ENCODE results near the gene CLINT1. TPM values are rescaled to one million over a fixed set of nuclear protein-coding genes. Genes with fewer than 3 reads are reported as not detected.
A peak's percentile ranks its signal among the peaks of the same experiment; 100 is the strongest.

CLINT1 gene
- total and polyA plus RNA-seq, 9 of the 15 experiments (the other 6 are each of a cell fraction or from before 2014, with no cell fraction given), result 23.6 to 125 (median 71.4) TPM

DNA sequence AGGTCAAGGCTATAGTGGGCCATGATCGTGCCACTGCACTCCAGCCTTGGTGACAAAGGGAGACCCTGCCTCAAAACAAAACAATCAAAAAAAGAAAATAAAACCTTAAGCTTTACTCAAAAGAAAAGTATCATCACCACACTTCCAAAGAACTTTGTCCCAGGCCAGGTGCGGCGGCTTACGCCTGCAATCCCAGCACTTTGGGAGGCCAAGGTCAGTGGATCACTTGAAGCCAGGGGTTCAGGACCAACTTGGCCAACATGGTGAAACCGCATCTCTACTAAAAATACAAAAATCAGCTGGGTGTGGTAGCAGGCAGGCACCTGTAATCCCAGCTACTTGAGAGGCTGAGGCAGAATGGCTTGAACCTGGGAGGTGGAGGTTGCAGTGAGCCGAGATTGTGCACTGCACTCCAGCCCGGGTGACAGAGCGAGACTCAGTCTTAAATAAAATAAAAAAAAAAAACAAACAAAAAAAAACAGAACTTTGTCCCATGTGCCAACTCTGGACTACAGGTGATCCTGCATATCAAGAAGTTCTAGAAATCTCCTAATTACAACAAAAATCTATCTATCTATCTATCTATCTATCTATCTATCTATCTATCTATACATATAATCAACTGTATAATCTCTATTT, 19.7 kb downstream of the CLINT1 start:
- H3K27ac ChIP-seq (ENCODE audit: extremely low read depth, low read depth, low read length), result no peak overlapping the region
- in situ Hi-C loops (cut with MboI) (no loop called here), intact Hi-C loops (cut with micrococcal nuclease) (no loop called here)
- TF ChIP-seq HNRNPUL1 (IDR thresholded peaks at IDR 0.05; ENCODE audit: low read length) (no peak), COPS2 (conservative IDR thresholded peaks at IDR 0.05) (no peak)
- DNase-seq (ENCODE audit: extremely low read depth in 1 of 4, low spot score in 3 of 4) (no peak), ATAC-seq (no peak), FAIRE-seq (no peak)
- H3K4me2 ChIP-seq (ENCODE audit: insufficient read depth, low read length), result no peak overlapping the region
- no peak overlapping the region for H3K4me3 ChIP-seq
- H3K79me2 ChIP-seq (ENCODE audit: control insufficient read depth, insufficient read depth, low read length), result peaks cover 83% of the 10 kb centered on the region
- H3K4me1 ChIP-seq (replicated peaks in 1 of 2; ENCODE audit: control insufficient read depth in 2 of 2, insufficient read depth in 2 of 2, low read length in 2 of 2), result peaks cover 0 to 8% of the 10 kb centered on the region in 2 experiments; a peak in 2 of 5 replicates
- POLR2A ChIA-PET, result no interaction called here
- peaks cover 10% of the 10 kb centered on the region; the same call in 1 of the 2 replicates for H4K20me1 ChIP-seq (replicated peaks; ENCODE audit: control insufficient read depth, insufficient read depth, low read length)
- H3K9me1 ChIP-seq (ENCODE audit: control insufficient read depth, insufficient read depth, low read length), result no peaks in the 10 kb centered on the region
- H3K36me3 ChIP-seq (ENCODE audit: control insufficient read depth, insufficient read depth, low read length), result peaks cover 17% of the 10 kb centered on the region; the same call in 1 of the 3 replicates
- H3K9ac ChIP-seq (ENCODE audit: insufficient read depth in 1 of 2, low read depth in 2 of 2, low read length in 2 of 2), result no peak overlapping the region; a peak in 1 of 4 replicates
- no TSS peak for BruUV-seq (replicated peaks)
- CTCF ChIA-PET (ENCODE audit: low intra/inter-chr PET ratio), result no interaction called here
- WGBS (ENCODE audit: insufficient coverage, low coverage, missing lambda C conversion rate), result 74% methylated on average over 8 of the region's 8 CpGs
- no peak overlapping the region for H2AFZ ChIP-seq (ENCODE audit: low read depth, low read length)
- no peaks in the 10 kb centered on the region for H3K9me3 ChIP-seq (replicated peaks; ENCODE audit: control insufficient read depth, insufficient read depth, low read depth, low read length)
- H3K27me3 ChIP-seq (ENCODE audit: control insufficient read depth in 2 of 2, insufficient read depth in 2 of 2, low read length in 2 of 2), result no peaks in the 10 kb centered on the region

DNA sequence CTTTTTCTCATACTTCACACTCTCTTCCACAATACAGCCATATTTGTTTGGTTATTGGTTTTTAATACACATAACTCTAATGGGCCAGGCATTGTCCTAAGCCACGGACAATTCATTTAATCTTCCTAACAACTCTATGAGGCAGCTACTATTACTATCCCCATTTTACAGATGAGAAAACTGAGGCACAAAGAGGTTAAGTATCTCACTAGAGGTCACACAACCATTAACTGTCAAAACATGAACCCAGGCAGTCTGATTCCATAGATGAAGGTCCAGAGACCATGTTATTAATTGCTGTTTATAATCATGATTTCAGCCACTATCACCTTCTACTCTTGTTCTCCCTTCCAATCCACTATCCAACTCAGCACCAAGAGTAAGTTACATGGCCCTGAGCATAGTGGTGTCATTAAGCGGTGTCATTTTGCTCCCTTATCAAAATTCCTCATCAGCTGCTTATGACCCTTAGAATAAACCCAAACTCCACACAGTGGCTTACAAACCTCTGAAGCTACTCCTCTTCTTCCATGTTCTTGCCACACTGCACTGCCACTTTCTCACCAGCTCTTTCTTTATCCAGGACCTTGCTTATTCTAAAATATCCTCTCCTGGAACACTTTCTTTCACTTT, 22.7 kb downstream of the CLINT1 start:
- Histone ChIP-seq H3K36me3 (ENCODE audit: control insufficient read depth, insufficient read depth, low read length) (peaks cover 14% of the 10 kb centered on the region; the same call in 2 of the 3 replicates), H3K4me2 (ENCODE audit: insufficient read depth, low read length) (no peak overlapping the region), H3K9me3 (replicated peaks; ENCODE audit: control insufficient read depth, insufficient read depth, low read depth, low read length) (no peaks in the 10 kb centered on the region), H3K27me3 (ENCODE audit: control insufficient read depth in 2 of 2, insufficient read depth in 2 of 2, low read length in 2 of 2) (no peaks in the 10 kb centered on the region), H3K4me1 (replicated peaks in 1 of 2; ENCODE audit: control insufficient read depth in 2 of 2, insufficient read depth in 2 of 2, low read length in 2 of 2) (peaks cover 4 to 8% of the 10 kb centered on the region in 2 experiments; a peak in 3 of 5 replicates), H3K9me1 (ENCODE audit: control insufficient read depth, insufficient read depth, low read length) (no peaks in the 10 kb centered on the region), H3K9ac (ENCODE audit: insufficient read depth in 1 of 2, low read depth in 2 of 2, low read length in 2 of 2) (no peak overlapping the region), H2AFZ (ENCODE audit: low read depth, low read length) (no peak overlapping the region), H3K27ac (ENCODE audit: extremely low read depth, low read depth, low read length) (no peak overlapping the region), H4K20me1 (replicated peaks; ENCODE audit: control insufficient read depth, insufficient read depth, low read length) (peaks cover 16% of the 10 kb centered on the region; the same call in 1 of the 2 replicates), H3K4me3 (no peak overlapping the region), H3K79me2 (ENCODE audit: control insufficient read depth, insufficient read depth, low read length) (peaks cover 85% of the 10 kb centered on the region)
- in situ Hi-C loops (cut with MboI) (no loop called here), intact Hi-C loops (cut with micrococcal nuclease) (no loop called here)
- 53% methylated on average over 2 of the region's 2 CpGs for WGBS (ENCODE audit: insufficient coverage, low coverage, missing lambda C conversion rate)
- CTCF ChIA-PET (ENCODE audit: low intra/inter-chr PET ratio), result no interaction called here
- peak; percentile 61 for ATAC-seq
- POLR2A ChIA-PET, result interaction anchor here (1.6 kb wide), 1 partner anchor 16 kb away, joined by 5 read pairs; no protein-coding TSS in a partner anchor
- no peak for FAIRE-seq
- no peak for DNase-seq (ENCODE audit: extremely low read depth in 1 of 4, low spot score in 3 of 4)
- no TSS peak for BruUV-seq (replicated peaks)
- TF ChIP-seq STAT5A (IDR thresholded peaks at IDR 0.05; ENCODE audit: borderline replicate concordance, low read length) (no peak), ADNP (tag; IDR thresholded peaks at IDR 0.05) (peak; percentile 93), BCOR (IDR thresholded peaks at IDR 0.05) (peak; percentile 92), HDAC2 (IDR thresholded peaks at IDR 0.05) (peak; percentile 65; the same call in 1 of the 2 replicates), ESRRA (IDR thresholded peaks at IDR 0.05; ENCODE audit: borderline replicate concordance, low read depth) (peak; percentile 95), CHD4 (IDR thresholded peaks at IDR 0.05; ENCODE audit: insufficient read depth, insufficient replicate concordance, low read depth, low read length, poor library complexity, severe bottlenecking) (peak; percentile 91), SMARCA5 (IDR thresholded peaks at IDR 0.05) (peak; percentile 62; the same call in 1 of the 2 replicates), KDM1A (IDR thresholded peaks at IDR 0.05) (peak; percentile 34 to 66; a peak in 3 of 4 replicates), RBM25 (IDR thresholded peaks at IDR 0.05; ENCODE audit: low read depth, low read length, severe bottlenecking) (peak; percentile 98), SMARCA4 (IDR thresholded peaks at IDR 0.05) (no peak)
- TF ChIP-seq, protein P1, sequence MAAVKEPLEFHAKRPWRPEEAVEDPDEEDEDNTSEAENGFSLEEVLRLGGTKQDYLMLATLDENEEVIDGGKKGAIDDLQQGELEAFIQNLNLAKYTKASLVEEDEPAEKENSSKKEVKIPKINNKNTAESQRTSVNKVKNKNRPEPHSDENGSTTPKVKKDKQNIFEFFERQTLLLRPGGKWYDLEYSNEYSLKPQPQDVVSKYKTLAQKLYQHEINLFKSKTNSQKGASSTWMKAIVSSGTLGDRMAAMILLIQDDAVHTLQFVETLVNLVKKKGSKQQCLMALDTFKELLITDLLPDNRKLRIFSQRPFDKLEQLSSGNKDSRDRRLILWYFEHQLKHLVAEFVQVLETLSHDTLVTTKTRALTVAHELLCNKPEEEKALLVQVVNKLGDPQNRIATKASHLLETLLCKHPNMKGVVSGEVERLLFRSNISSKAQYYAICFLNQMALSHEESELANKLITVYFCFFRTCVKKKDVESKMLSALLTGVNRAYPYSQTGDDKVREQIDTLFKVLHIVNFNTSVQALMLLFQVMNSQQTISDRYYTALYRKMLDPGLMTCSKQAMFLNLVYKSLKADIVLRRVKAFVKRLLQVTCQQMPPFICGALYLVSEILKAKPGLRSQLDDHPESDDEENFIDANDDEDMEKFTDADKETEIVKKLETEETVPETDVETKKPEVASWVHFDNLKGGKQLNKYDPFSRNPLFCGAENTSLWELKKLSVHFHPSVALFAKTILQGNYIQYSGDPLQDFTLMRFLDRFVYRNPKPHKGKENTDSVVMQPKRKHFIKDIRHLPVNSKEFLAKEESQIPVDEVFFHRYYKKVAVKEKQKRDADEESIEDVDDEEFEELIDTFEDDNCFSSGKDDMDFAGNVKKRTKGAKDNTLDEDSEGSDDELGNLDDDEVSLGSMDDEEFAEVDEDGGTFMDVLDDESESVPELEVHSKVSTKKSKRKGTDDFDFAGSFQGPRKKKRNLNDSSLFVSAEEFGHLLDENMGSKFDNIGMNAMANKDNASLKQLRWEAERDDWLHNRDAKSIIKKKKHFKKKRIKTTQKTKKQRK (IDR thresholded peaks at IDR 0.05; ENCODE audit: borderline replicate concordance, low read depth, low read length), result no peak

All from K562 (cell line).